ENCODE data around the gene TPM4.

The TPM4 gene

GRCh38 chr19:16067205-16067938 lies 8.9 kb upstream of the TPM4 start:
- peak overlapping the region; percentile 61 for H3K4me3 ChIP-seq (ENCODE audit: low read depth, low read length)
- TF ChIP-seq CTCF (IDR thresholded peaks at IDR 0.05; ENCODE audit: low read depth, low read length), result no peak

- H3K4me3 ChIP-seq (ENCODE audit: low read depth, low read length), result peak overlapping the region; percentile 61
- TF ChIP-seq CTCF (IDR thresholded peaks at IDR 0.05; ENCODE audit: low read depth, low read length), result no peak
These were observed 7.5 kb upstream of the TPM4 start for GRCh38 chr19:16068696-16069259.

- peak overlapping the region; percentile 17; the same call in 1 of the 2 replicates for H3K4me3 ChIP-seq (ENCODE audit: low read depth, low read length)
- no peak for TF ChIP-seq CTCF (IDR thresholded peaks at IDR 0.05; ENCODE audit: low read depth, low read length)
These were observed 6.4 kb upstream of the TPM4 start for GRCh38 chr19:16069813-16070365.

GRCh38 chr19:16070366-16070990 lies 5.8 kb upstream of the TPM4 start:
- TF ChIP-seq CTCF (IDR thresholded peaks at IDR 0.05; ENCODE audit: low read depth, low read length), result no peak
- peak overlapping the region; percentile 17; the same call in 1 of the 2 replicates for H3K4me3 ChIP-seq (ENCODE audit: low read depth, low read length)

GRCh38 chr19:16071072-16071691 lies 5.1 kb upstream of the TPM4 start:
- H3K4me3 ChIP-seq (ENCODE audit: low read depth, low read length), result no peak overlapping the region
- TF ChIP-seq CTCF (IDR thresholded peaks at IDR 0.05; ENCODE audit: low read depth, low read length), result no peak

GRCh38 chr19:16073481-16073880 lies 2.8 kb upstream of the TPM4 start:
- TF ChIP-seq CTCF (IDR thresholded peaks at IDR 0.05; ENCODE audit: low read depth, low read length), result no peak
- no peak overlapping the region for H3K4me3 ChIP-seq (ENCODE audit: low read depth, low read length)
